GM18499 (cell line): ENCODE measurements around the gene FLACC1.

Experiments
- ATAC-seq: cut with Tn5 transposase; IDR thresholded peaks from one replicate; pipeline ENCODE4 v1.9.1; 2021; ENCODE audit warnings: moderate number of reproducible peaks; ENCODE audit not compliant: insufficient read depth, unreplicated experiment

Gene FLACC1

DNA sequence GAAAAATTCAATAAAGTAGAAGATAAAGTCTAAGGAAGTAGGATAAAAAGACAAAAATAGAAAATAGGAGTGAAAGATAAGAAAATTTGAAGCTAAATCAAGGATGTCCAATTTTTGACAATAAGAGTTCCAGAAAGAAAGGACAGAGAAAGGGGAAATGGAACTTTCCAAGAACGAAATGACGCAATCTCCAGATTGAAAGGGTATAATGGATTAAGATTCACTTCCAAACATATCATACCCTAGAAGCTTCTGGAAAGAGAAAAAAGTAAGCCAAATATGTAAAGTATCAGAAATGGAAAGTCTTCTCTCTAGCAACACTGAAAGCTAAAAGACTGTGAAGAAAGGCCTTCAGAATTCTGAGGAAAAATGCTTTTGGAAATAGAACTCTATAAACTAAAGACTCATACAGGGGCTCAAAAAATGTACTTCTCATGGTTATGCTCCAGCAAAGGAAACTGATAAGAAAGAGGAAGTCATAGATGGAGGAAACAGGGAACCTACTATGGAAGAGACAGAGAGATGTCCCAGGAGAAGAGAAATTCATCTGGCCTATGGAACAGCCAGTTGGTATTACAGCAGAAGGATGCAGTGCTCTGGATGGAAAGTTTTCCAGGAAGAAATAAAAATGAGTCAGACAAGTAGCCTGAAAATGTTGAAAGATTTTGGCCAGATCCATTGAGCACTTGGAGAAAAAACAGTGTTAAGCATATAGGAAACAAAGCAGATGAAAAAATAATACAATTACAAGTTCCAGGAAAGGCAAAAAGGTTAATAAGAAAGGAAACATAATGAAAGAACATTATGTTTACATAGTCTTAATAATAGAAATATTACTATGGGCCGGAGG, 76.7 kb downstream of the FLACC1 start:
- no peak for ATAC-seq

DNA sequence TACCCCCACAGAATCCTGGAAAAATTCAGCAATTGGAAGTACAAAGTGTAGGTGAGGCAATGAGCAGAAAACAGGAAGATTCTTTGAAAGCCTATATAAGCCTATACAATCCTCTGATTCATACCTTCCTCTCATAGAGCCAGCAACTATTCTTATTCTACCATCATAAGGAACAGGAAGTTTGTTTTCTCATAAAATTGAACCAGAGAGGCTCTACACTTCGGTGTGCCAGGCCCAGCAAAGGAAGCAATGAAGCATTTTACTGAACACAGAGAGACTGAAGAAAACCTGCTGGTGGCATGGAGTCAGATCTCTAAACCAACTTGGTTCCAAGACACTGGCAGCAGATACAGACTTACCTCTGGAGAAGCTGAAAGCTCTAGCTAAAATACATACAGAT, 78.1 kb downstream of the FLACC1 start:
- ATAC-seq = no peak

DNA sequence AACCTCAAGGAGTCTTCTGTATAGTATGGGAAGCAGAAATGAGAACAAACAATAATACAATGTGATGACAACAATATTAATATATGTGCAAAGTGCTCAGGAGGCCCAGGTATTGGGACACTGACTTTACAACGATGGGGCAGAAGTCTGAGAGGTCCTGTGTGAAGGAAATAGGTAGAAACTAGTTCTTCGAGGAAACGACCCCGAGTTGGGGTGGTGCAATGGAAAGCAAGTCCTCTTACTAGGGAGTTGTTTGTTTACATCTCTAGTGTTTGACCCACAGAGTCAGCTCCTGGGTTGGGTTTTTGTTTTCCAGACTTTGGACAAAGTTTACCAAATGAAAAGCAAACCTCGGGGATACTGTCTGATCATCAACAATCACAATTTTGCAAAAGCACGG, 80.6 kb downstream of the FLACC1 start:
- ATAC-seq = no peak

DNA sequence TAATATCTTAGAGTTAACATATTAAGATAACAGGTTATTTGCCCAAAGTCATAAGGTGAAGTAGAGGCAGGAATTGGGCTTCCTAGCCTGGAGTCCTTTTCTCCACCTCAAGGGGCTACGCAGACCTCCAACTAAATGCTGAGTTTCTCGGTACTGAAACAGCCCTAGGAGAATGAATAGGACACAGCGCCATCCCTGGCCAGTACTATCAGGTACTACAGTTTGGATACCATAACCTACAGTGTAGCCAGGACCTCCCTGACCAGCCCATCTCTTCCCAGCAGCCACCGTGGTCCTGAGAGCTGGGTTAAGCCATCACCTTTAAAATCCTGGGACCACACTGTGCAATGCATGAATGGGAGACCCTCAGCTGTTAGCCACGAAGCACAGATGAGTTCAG, 81.2 kb downstream of the FLACC1 start:
- ATAC-seq = no peak

DNA sequence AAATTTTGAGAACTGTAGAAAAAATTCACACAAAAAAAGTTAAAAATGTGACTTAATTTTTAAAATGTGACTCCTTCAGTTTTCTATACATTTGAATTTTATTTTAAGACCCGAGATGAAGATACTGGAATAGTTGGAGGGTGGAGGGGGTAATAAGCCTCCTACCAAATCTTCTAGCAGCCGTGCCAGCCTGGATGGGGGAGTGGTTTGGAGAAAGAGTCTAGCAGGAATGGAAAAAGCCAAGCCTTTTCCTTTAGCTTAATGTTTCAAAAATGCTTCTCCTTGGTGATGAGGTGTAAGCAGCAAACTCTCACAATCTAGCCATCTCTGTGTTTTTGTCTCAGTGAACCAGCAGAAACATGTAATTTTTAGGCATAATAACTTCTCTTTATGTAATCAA, 82.1 kb downstream of the FLACC1 start:
- ATAC-seq = no peak

DNA sequence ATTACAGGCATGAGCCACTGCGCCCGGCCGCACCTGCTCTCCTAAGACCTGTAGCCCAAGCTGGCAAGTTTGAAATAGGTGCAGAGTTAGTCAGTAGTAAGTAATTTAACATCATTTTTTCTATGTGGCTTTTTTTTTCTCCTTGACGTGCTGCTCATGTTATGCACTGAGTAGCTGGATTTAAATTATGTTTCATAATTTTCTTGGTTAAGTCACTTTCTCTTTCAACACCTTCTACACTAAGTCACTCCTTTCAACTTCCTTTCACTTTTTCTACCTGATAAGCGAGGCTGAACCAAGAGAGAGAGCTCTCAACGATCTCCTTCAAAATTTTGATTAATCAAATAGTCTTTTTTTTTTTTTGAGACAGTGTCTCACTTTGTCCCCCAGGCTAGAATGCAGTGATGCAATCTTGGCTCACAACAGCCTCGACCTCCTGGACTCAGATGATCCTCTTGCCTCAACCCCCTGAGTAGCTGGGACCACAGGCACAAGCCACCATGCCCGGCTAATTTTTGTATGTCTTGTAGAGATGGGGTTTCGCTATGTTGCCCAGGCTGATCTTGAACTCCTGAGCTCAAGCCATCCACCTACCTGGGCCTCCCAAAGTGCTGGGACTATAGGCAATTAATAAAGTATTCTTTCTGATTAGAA, 83.7 kb downstream of the FLACC1 start:
- no peak for ATAC-seq

DNA sequence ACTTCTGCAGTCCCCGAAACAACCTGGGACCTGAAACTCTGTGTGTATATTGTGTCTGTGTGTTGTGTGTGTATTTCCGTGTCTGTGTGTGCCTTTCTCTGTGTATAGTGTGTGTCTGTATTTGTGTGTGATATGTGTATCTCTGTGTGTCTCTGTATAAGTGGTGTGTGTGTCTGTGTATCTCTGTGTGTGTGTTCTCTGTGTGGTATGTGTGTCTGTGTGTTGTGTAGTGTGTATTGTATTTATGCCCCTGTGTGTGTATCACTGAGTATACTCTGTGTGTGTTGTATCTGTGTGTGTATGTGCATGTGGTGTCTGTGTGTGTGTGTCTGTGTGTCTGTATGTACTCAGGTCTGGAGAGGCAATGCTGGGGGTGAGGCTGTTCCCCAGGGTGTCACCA, 85.2 kb downstream of the FLACC1 start:
- ATAC-seq = no peak

DNA sequence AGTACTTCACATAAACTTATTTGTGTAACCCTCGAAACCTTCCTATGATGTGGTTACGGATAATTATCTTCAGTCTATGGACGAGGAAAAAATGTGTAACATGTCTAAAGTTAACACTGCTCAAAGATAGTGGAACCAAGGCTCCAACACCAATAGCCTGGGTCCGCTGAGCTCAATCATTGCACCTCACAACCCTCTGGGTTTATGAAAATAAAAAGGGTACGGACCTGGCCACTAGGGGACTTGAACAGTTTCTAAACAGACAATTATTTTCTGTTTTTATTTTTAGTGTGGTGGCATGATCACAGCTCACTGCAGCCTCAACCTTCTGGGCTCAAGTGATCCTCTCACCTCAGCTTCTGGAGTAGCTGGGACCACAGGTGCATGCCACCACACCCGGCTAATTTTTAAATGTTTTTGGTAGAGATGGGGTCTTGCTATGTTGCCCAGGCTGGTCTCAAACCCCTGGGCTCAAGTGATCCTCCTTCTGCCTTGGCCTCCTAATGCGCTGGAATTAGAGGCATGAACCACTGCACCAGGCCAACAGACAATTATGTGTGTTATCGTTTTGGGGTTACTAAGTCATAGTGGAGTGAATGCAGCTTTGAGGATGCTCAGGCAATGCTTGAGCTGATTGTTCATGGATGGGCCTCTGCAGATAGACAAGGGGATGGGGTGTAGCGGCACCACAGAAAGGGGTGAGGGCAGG, 86.7 kb downstream of the FLACC1 start:
- ATAC-seq = no peak

DNA sequence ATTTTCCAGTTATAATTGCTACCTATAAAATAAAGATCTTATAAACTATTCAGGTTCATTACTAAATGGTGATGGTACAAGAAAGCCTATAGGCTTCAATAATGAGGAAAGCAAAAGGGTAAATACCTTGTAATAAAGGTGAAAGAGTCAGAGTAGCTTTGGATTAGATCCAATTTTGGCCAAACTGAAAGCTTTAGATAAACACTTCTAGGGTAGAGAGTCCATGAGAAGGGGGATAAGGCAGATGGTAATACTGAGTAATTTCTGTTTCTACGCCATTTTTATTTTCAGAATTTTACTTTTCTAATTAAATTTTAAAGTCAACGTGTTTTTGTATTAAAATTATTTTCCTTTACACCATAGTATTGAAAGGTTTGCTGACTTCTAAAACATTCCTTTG, 87.4 kb downstream of the FLACC1 start:
- ATAC-seq = no peak

DNA sequence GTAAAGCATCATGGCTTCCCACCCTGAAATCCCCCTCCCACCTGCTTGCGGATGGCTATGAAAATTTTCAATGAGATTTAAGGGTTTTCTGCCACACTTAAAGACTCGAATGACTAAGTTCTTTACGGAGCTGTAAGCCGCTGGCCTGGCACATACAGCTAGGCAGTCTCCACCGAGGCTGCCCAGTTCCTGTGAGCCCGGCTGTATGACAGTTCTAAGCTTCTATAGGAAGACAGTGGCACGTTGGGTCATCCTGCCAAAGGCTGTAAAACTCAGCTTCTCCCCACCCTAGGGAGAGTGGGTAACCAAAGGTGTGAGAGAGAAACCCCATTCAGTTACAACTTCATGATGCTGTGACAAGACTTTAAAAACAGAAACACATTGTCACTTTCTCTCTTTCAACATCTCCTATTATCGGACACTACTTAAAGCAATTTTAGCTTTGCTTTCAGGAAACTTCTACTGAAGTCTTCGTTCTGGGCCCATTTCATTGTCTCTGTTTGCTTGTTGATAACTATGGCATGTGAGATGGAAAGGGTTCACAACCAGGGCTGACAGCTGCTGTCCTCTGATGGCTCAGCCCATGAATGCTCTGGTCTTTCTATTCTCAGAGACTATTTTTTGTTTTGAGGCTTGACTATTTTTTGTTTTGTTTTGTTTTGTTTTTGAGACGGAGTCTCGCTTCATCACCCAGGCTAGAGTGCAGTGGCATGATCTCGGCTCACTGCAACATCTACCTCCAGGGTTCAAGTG, 89.7 kb downstream of the FLACC1 start:
- ATAC-seq = no peak

DNA sequence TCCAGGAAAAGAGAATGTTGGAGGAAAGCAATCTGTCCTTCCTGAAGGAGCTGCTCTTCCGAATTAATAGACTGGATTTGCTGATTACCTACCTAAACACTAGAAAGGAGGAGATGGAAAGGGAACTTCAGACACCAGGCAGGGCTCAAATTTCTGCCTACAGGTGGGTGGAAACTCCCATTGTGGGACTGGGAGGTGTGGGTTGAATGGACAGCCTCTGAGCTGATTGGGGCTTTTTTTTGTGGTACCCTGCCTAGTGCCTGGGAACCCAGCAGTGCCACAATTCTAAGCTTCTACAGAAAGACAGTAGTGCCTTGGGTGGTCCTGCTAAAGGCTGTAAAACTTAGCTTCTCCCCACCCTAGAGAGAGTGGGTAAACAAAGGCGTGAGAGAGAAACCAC, 90.5 kb downstream of the FLACC1 start:
- ATAC-seq = no peak

DNA sequence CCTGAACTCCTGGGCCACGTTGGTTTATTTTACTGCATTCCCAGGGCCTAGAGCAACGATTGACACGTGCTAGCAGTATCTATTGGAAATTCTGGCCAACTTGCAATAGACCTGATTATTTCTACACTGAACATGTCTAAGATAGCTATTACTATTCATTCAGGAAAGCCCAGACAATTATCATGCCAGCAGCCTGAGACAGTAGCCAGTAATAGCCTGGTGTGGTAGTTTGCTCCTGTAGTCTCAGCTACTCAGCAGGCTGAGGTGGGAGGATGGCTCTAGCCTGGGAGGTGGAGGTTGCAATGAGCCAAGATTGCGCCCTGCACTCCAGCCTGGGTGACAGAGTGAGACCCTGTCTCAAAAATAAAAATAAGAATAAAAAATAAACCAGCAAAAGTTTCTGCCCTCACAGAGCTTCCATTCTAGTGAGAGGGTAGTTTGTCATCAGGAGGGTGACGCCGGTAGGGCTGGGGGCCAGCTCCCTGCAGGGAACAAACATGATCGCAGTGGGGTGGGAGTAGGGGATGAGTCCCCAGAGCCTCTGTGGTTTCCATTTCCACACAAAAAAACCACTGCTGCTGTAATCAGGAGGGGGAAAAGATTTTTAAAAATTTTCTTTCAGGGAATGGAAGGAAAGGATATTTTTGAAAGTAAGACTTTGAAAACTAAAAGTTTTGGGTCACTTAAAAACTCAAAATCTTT, 92.5 kb downstream of the FLACC1 start:
- no peak for ATAC-seq

DNA sequence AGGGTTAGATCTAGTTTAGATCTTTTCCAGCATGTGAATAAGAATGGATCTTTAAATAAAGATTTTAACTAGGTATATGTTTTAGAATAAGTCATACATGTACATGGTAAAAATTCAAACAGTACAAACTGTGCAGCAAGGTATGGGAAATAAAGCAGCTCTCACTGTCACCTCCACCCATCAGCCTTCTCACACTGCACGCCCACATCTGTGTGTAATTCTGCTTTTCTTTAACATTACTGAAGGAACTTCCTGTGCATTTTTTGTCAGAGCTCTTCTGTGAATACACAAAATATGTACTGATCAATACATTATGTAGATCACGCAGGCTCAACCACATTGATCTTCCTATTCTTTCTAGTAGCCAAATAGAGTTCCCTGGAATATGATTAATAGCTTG, 93.4 kb downstream of the FLACC1 start:
- ATAC-seq = no peak

DNA sequence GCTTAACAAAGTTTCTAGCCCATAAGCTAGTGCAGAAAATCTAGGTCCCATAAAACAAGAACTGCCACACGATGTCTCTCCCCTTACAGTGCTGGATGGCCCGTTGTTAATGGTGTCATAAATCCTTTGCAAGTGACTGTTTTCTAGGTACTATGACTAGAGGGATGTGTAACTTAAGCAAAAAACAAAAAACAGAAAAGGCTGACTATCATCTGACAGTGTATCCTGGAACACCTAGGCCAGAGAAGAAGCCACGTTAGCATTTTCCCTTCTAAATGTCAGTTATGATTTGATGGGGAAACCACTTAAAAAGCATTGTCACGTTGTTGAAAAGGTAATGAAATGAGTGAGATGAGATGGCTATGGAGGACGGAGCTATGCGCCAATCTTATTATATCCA, 94.4 kb downstream of the FLACC1 start:
- no peak for ATAC-seq

DNA sequence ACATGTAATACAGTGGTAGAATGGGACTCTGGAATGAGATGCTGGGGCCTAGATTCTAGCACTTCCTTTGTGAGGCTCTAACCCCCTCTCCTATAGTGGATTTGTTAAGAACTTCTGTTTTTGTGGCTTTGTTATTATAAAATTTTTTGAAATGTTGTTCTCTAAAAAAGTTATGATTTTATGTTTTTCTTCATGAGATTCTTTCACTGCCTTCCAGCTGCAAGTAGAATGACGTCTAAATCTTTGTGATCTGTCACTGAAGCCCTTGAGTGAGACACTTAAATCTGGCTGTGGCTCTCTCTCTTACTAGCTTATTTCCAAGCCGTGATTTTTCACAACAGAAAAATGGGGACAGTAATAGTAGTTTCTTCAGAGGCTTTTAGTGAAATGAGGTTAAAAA, 95.2 kb downstream of the FLACC1 start:
- ATAC-seq = no peak

DNA sequence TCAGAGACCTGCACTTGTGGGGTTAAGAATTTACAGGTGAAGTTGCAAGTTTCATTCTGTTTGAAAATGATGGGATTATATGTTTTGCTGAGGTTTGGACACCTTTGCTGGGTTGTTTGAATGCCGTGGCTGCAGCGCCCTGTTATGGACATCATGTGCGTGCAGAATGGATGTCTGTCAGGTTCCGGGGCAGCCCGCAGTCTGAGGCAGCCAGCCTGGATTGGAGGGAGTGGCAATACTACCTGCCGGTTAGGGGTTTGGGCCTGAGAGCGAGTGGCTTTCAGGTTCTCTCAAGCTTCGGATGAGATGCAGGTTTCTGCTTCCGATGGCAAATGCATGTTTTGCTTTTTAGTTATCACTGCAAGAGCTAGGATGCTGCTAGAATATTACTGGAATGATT, 95.7 kb downstream of the FLACC1 start:
- ATAC-seq = no peak

DNA sequence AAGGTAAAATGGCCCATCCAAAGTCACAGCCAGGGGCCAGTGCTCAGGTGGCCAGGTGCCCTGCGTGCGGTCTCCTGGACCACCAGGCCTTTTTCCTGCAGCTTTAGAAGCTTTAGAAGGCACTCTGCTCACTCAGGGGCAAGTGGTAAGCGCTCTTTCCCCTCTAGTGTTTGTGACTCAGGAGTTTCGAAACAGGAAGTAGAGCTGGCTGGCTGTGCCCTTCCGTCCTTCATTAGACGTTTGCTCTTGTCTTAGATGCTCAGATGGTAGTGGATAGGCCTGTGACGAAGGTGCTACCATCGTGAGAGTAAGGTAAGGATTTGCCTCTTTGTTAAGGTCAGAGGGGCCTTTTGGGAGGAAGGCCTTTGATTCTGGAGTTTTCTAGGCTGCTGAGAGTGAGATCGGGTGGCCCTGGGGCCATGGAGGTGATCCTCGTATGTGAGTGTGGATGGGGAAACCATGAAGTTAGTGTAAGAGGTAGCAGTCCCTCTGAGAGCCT, 96.8 kb downstream of the FLACC1 start, which contains the start of gene CASP8:
CASP8 (plus strand) TSS at position 235 of the 499 bp plus-strand sequence. CDS start 5,951 bp downstream, outside the sequence.
- no peak for ATAC-seq

DNA sequence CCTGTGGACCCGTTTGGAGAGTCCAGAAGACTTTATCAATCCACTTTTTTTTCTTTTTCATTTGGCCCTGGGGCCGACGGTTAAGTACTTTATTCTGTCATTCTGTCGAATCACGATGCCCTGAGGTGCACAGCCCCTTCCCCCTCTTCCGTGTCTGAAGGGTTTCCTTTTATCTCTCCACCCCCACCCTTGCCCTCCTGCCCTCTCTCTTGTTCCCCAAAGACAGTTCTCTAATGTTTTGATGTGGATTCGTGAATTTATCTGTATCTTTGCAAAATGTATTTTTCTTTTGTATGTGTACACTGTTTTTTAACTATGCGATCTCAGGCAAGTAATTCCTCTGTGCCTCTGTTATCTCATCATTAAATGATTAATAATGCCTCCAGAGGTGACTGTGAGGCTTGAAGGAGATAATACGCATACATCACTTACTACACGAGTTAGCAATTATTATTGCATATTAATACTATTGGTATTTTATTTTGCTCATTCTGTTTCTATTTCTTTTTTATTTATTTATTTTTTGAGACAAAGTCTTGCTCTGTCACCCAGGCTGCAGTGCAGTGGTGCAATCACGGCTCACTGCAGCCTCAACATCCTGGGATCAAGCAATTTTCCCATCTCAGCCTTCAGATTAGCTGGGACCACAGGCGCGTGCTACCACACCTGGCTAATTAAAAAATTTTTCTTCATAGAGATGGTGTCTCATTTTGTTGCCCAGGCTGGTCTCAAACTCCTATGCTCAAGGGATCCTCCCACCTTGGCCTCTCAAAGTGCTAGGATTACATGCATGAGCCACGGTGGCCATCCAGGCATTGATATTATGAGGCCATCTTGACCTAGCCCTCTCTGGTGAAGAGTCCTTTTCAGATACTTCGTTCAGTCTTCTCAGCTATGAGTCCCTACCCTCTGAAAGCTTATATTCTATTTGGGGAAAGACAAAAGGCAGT, 98.2 kb downstream of the FLACC1 start:
- ATAC-seq = no peak
